ENCODE results near the gene RNH1.

RNH1 gene

GRCh38 chr11:497565-498296 lies 9.3 kb downstream of the RNH1 start:
- DNase-seq = no peak

GRCh38 chr11:496834-497564 lies 10.0 kb downstream of the RNH1 start:
- no peak for DNase-seq

GRCh38 chr11:495537-495931 lies 11.5 kb downstream of the RNH1 start:
- no peak for DNase-seq

GRCh38 chr11:494761-495536 lies 12.1 kb downstream of the RNH1 start:
- DNase-seq = no peak

GRCh38 chr11:492427-493226 lies 14.4 kb downstream of the RNH1 start:
- no peak for DNase-seq

GRCh38 chr11:491358-491757 lies 15.7 kb downstream of the RNH1 start:
- no peak for DNase-seq

- no peak for DNase-seq
These were observed 16.1 kb downstream of the RNH1 start for GRCh38 chr11:490930-491260.

GRCh38 chr11:490186-490929 lies 16.7 kb downstream of the RNH1 start:
- no peak for DNase-seq

GRCh38 chr11:489610-490185 lies 17.3 kb downstream of the RNH1 start:
- no peak for DNase-seq

GRCh38 chr11:488992-489391 lies 18.1 kb downstream of the RNH1 start:
- no peak for DNase-seq

GRCh38 chr11:488579-488978 lies 18.5 kb downstream of the RNH1 start:
- no peak for DNase-seq

- no peak for DNase-seq
These were observed 19.0 kb downstream of the RNH1 start for GRCh38 chr11:488062-488461.

GRCh38 chr11:487571-488021 lies 19.4 kb downstream of the RNH1 start:
- DNase-seq = no peak

GRCh38 chr11:486189-486588 lies 20.9 kb downstream of the RNH1 start:
- no peak for DNase-seq

GRCh38 chr11:484616-485015 lies 22.4 kb downstream of the RNH1 start:
- no peak for DNase-seq

GRCh38 chr11:479311-479710 lies 27.7 kb downstream of the RNH1 start:
- no peak for DNase-seq

- DNase-seq = no peak
These were observed 29.9 kb downstream of the RNH1 start for GRCh38 chr11:477052-477715.

GRCh38 chr11:476416-476815 lies 30.6 kb downstream of the RNH1 start:
- DNase-seq = no peak

GRCh38 chr11:475941-476340 lies 31.1 kb downstream of the RNH1 start:
- no peak for DNase-seq

- no peak for DNase-seq
These were observed 32.0 kb downstream of the RNH1 start for GRCh38 chr11:474914-475506.
